H9 (cell line): ENCODE measurements around the gene MITD1. TPM values are rescaled to one million over a fixed set of nuclear protein-coding genes. Genes with fewer than 3 reads are reported as not detected.

ENCODE experiments used
- DNase-seq: peaks from one replicate; pipeline ENCODE4 v3.0.0-alpha.2; 2017
- H2AFZ ChIP-seq: one replicate; pipeline ENCODE4 v1.6.1; 2013; ENCODE audit warnings: mild to moderate bottlenecking, low read length, control low read depth, moderate library complexity
- H2AK5ac ChIP-seq: 2 replicates; pipeline ENCODE4 v1.6.1; 2013; ENCODE audit warnings: low read length, control low read depth, mixed read lengths; ENCODE audit not compliant: insufficient read length
- H2BK120ac ChIP-seq: one replicate; pipeline ENCODE4 v1.6.1; 2013; ENCODE audit warnings: low read depth, mild to moderate bottlenecking, low read length, control low read depth, inconsistent platforms; ENCODE audit not compliant: poor library complexity, severe bottlenecking
- H2BK12ac ChIP-seq: 2 replicates; pipeline ENCODE4 v1.6.1; 2013; ENCODE audit warnings: low read length, control low read depth, mixed read lengths, low read depth; ENCODE audit not compliant: insufficient read length
- H2BK15ac ChIP-seq: 2 replicates; pipeline ENCODE4 v1.6.1; 2013; ENCODE audit warnings: low read depth, low read length, control low read depth
- H2BK20ac ChIP-seq: one replicate; pipeline ENCODE4 v1.6.1; 2013; ENCODE audit warnings: low read depth, mild to moderate bottlenecking, low read length, control low read depth, inconsistent platforms; ENCODE audit not compliant: poor library complexity, severe bottlenecking
- H2BK5ac ChIP-seq: 2 replicates; pipeline ENCODE4 v1.6.1; 2013; ENCODE audit warnings: low read length, control low read depth, mixed read lengths; ENCODE audit not compliant: insufficient read length
- H3K14ac ChIP-seq: 2 replicates; pipeline ENCODE4 v1.6.1; 2013; ENCODE audit warnings: low read length, control low read depth; ENCODE audit not compliant: insufficient read depth
- H3K18ac ChIP-seq: 2 replicates; pipeline ENCODE4 v1.6.1; 2013; ENCODE audit warnings: low read depth, mild to moderate bottlenecking, mixed read lengths, low read length, control low read depth; ENCODE audit not compliant: insufficient read length
- H3K23ac ChIP-seq: 2 replicates; pipeline ENCODE4 v1.6.1; 2013; ENCODE audit warnings: low read length, control low read depth, mixed read lengths, low read depth; ENCODE audit not compliant: insufficient read length
- H3K23me2 ChIP-seq: 2 replicates; pipeline ENCODE4 v1.6.1; 2013; ENCODE audit warnings: low read depth, mild to moderate bottlenecking, mixed read lengths, low read length, control low read depth; ENCODE audit not compliant: insufficient read length, poor library complexity, severe bottlenecking
- H3K27ac ChIP-seq: 2 replicates; pipeline ENCODE4 v1.5.1; 2013; ENCODE audit warnings: low read length, control low read depth, mixed read lengths, low read depth; ENCODE audit not compliant: insufficient read length
- H3K27me3 ChIP-seq: 2 replicates; pipeline ENCODE4 v1.6.1; 2013; ENCODE audit warnings: low read length, control low read depth, inconsistent platforms; ENCODE audit not compliant: insufficient read depth
- H3K4ac ChIP-seq: 2 replicates; pipeline ENCODE4 v1.6.1; 2013; ENCODE audit warnings: low read depth, mild to moderate bottlenecking, control low read depth, inconsistent platforms, low read length, moderate library complexity
- H3K4me1 ChIP-seq: 2 replicates; pipeline ENCODE4 v1.6.1; 2013; ENCODE audit warnings: low read length, control low read depth, inconsistent platforms; ENCODE audit not compliant: insufficient read depth
- H3K4me2 ChIP-seq: 2 replicates; pipeline ENCODE4 v1.6.1; 2013; ENCODE audit warnings: low read length, control low read depth, mixed read lengths; ENCODE audit not compliant: insufficient read length, insufficient read depth
- H3K56ac ChIP-seq: 2 replicates; pipeline ENCODE4 v1.6.1; 2013; ENCODE audit warnings: low read depth, mild to moderate bottlenecking, mixed read lengths, low read length, control low read depth; ENCODE audit not compliant: insufficient read length
- H3K79me1 ChIP-seq: 2 replicates; pipeline ENCODE4 v1.6.1; 2013; ENCODE audit warnings: low read depth, mild to moderate bottlenecking, moderate library complexity, low read length, control low read depth, inconsistent platforms; ENCODE audit not compliant: insufficient read depth, poor library complexity, severe bottlenecking
- H3K79me2 ChIP-seq: 2 replicates; pipeline ENCODE4 v1.6.1; 2013; ENCODE audit warnings: low read length, control low read depth, inconsistent platforms; ENCODE audit not compliant: insufficient read depth
- H3K9ac ChIP-seq: 2 replicates; pipeline ENCODE4 v1.6.1; 2013; ENCODE audit warnings: low read length, control low read depth, mixed read lengths; ENCODE audit not compliant: insufficient read length; ENCODE audit errors: extremely low read depth
- H3K9me3 ChIP-seq: one replicate; pipeline ENCODE4 v1.6.1; 2013; ENCODE audit warnings: low read depth, low read length, inconsistent platforms; ENCODE audit not compliant: control insufficient read depth
- H3T11ph ChIP-seq: one replicate; pipeline ENCODE4 v1.6.1; 2013; ENCODE audit warnings: mild to moderate bottlenecking, low read length, control low read depth, inconsistent platforms
- H4K20me1 ChIP-seq: one replicate; pipeline ENCODE4 v1.6.1; 2013; ENCODE audit not compliant: control insufficient read depth, insufficient read length, insufficient read depth
- H4K5ac ChIP-seq: 2 replicates; pipeline ENCODE4 v1.6.1; 2013; ENCODE audit warnings: low read depth, mild to moderate bottlenecking, mixed read lengths, low read length, control low read depth; ENCODE audit not compliant: insufficient read length
- H4K8ac ChIP-seq: replicated peaks from 2 replicates; pipeline ENCODE4 v1.6.1; 2013; ENCODE audit warnings: low read length, control low read depth, mixed read lengths, low read depth; ENCODE audit not compliant: insufficient read length
- H4K91ac ChIP-seq: 2 replicates; pipeline ENCODE4 v1.6.1; 2013; ENCODE audit warnings: low read depth, mild to moderate bottlenecking, moderate library complexity, mixed read lengths, low read length, control low read depth; ENCODE audit not compliant: insufficient read length
- H3K27ac Mint-ChIP-seq, 3 experiments: 2 replicates in 2 of 3; 3 replicates in 1 of 3; pipeline ENCODE4 v1.8.0; 2020 to 2021; ENCODE audit warnings: mixed read lengths in 3 of 3, mild to moderate bottlenecking in 1 of 3, moderate library complexity in 1 of 3
- H3K27me3 Mint-ChIP-seq: 2 replicates; pipeline ENCODE4 v1.8.0; 2021; ENCODE audit warnings: low read depth, mild to moderate bottlenecking, moderate library complexity, mixed read lengths
- H3K36me3 Mint-ChIP-seq, 3 experiments: 2 replicates in 2 of 3; 3 replicates in 1 of 3; pipeline ENCODE4 v1.8.0; 2020 to 2021; ENCODE audit warnings: low read depth in 3 of 3, mixed read lengths in 3 of 3; ENCODE audit not compliant: insufficient read depth in 1 of 3
- H3K4me1 Mint-ChIP-seq, 2 experiments: 2 replicates each; pipeline ENCODE4 v1.8.0; 2020; ENCODE audit warnings: mixed read lengths in 2 of 2
- H3K4me3 Mint-ChIP-seq, 2 experiments: 2 replicates in 1 of 2; 3 replicates in 1 of 2; pipeline ENCODE4 v1.8.0; 2020 to 2021; ENCODE audit warnings: mild to moderate bottlenecking in 2 of 2, mixed read lengths in 2 of 2, moderate library complexity in 1 of 2
- H3K9me3 Mint-ChIP-seq, 2 experiments: 2 replicates in 1 of 2; 3 replicates in 1 of 2; pipeline ENCODE4 v1.8.0; 2020; ENCODE audit warnings: mild to moderate bottlenecking in 2 of 2, mixed read lengths in 2 of 2, moderate library complexity in 1 of 2
- CTCF ChIP-seq: fragments of 200-600 bp; sonication (generic); conservative IDR thresholded peaks from 3 replicates; pipeline ENCODE4 v1.8.0; 2021; ENCODE audit warnings: antibody characterized with exemption, mild to moderate bottlenecking
- WGBS: extraction: QIAGEN DNeasy Blood & Tissue Kit; methylation state at CpG from one replicate; pipeline ENCODE4 v1.1.7; 2013; ENCODE audit warnings: missing lambda C conversion rate, low lambda C conversion rate, mixed read lengths; ENCODE audit not compliant: insufficient read length; ENCODE audit errors: extremely low coverage; 5-methylcytosine and 5-hydroxymethylcytosine counted together
- total RNA-seq: library from RNA; stranded (reverse); gene quantifications from 2 replicates; pipeline ENCODE4 v1.2.1, GENCODE V29; 2021

MITD1 gene
- total RNA-seq, 1 experiment from 2014 or later = 35.2 TPM

GRCh38 chr2:99140056-99140859 is 40.6 kb downstream of the MITD1 start:
- Mint-ChIP-seq H3K4me1 (peaks cover 11 to 13% of the 10 kb centered on the region in 2 experiments), H3K9me3 (peaks cover 18 to 29% of the 10 kb centered on the region in 2 experiments), H3K36me3 (peaks cover 16 to 30% (median 19%) of the 10 kb centered on the region in 3 experiments), H3K27me3 (peaks cover 7% of the 10 kb centered on the region), H3K27ac (peak overlapping the region; percentile 56 to 96 (median 91); a peak in 4 of 7 replicates), H3K4me3 (peak overlapping the region; percentile 91 to 96)
- Histone ChIP-seq H3K79me2 (no peaks in the 10 kb centered on the region), H4K8ac (no peak overlapping the region), H4K5ac (no peak overlapping the region), H3K4me1 (no peaks in the 10 kb centered on the region), H3K27ac (no peak overlapping the region), H2BK20ac (no peak overlapping the region), H4K20me1 (no peaks in the 10 kb centered on the region), H2BK15ac (no peak overlapping the region), H3K23me2 (peaks cover 4% of the 10 kb centered on the region), H3K27me3 (no peaks in the 10 kb centered on the region), H2AK5ac (no peak overlapping the region), H3K18ac (no peak overlapping the region), H2AFZ (no peak overlapping the region), H2BK12ac (no peak overlapping the region), H3K9me3 (peaks cover 1% of the 10 kb centered on the region), H3K23ac (no peak overlapping the region), H2BK120ac (no peak overlapping the region), H3K4ac (no peak overlapping the region), H3K4me2 (peak overlapping the region; percentile 64), H3K9ac (peak overlapping the region; percentile 64), H4K91ac (no peak overlapping the region), H3K14ac (no peak overlapping the region), H3K56ac (no peak overlapping the region), H3T11ph (no peak overlapping the region), H2BK5ac (no peak overlapping the region), H3K79me1 (no peaks in the 10 kb centered on the region)
- WGBS = no CpG with 5 or more reads among the region's 17 CpGs
- TF ChIP-seq CTCF = no peak
- no peak for DNase-seq
